Neural progenitor cell (in vitro differentiated cells): Measurements from ENCODE around the gene CENPB. TPM values are rescaled to one million over a fixed set of nuclear protein-coding genes. Genes with fewer than 3 reads are reported as not detected.
A peak's percentile ranks its signal among the peaks of the same experiment; 100 is the strongest.
"Not testable (repeated sequence)": the region's sequence is repeated elsewhere in the genome, so short reads cannot be mapped to it uniquely, and the experiment has no call there.

Experiments
- DNase-seq: peaks from one replicate; pipeline ENCODE4 v3.0.0-alpha.2; 2016; ENCODE audit warnings: low spot score
- H2AFZ ChIP-seq: fragments of 200-600 bp; sonication (generic); replicated peaks from 2 replicates; pipeline ENCODE4 v1.6.1; 2016; ENCODE audit warnings: antibody characterized with exemption
- H3F3A ChIP-seq: fragments of 200-600 bp; sonication (generic); 2 replicates; pipeline ENCODE4 v1.6.1; 2016; ENCODE audit warnings: antibody characterized with exemption, low read depth
- H3K27ac ChIP-seq: fragments of 200-600 bp; sonication (generic); 2 replicates; pipeline ENCODE4 v1.5.1; 2016; ENCODE audit warnings: mild to moderate bottlenecking
- H3K27me3 ChIP-seq: fragments of 200-600 bp; sonication (generic); 2 replicates; pipeline ENCODE4 v1.6.1; 2016; ENCODE audit warnings: mild to moderate bottlenecking, moderate library complexity
- H3K36me3 ChIP-seq: fragments of 200-600 bp; sonication (generic); 2 replicates; pipeline ENCODE4 v1.5.1; 2016
- H3K4me1 ChIP-seq: fragments of 200-600 bp; sonication (generic); 2 replicates; pipeline ENCODE4 v1.6.1; 2016; ENCODE audit warnings: mixed run types
- H3K4me2 ChIP-seq: fragments of 200-600 bp; sonication (generic); 2 replicates; pipeline ENCODE4 v1.6.1; 2016
- H3K4me3 ChIP-seq: fragments of 200-600 bp; sonication (generic); 2 replicates; pipeline ENCODE4 v1.5.1; 2016
- H3K79me2 ChIP-seq: fragments of 200-600 bp; sonication (generic); 2 replicates; pipeline ENCODE4 v1.6.1; 2016; ENCODE audit warnings: low read depth
- H3K9ac ChIP-seq: fragments of 200-600 bp; sonication (generic); 2 replicates; pipeline ENCODE4 v1.6.1; 2016
- H3K9me3 ChIP-seq: fragments of 200-600 bp; sonication (generic); 2 replicates; pipeline ENCODE4 v1.5.1; 2016; ENCODE audit warnings: low read depth
- H4K20me1 ChIP-seq: fragments of 200-600 bp; sonication (generic); 2 replicates; pipeline ENCODE4 v1.6.1; 2016; ENCODE audit warnings: low read depth
- H3K27ac Mint-ChIP-seq: 3 replicates; pipeline ENCODE4 v1.8.0; 2021; ENCODE audit warnings: mixed read lengths
- H3K27me3 Mint-ChIP-seq: 2 replicates; pipeline ENCODE4 v1.8.0; 2022; ENCODE audit warnings: low read depth, mild to moderate bottlenecking, inconsistent platforms, moderate library complexity, mixed read lengths; ENCODE audit not compliant: insufficient read depth
- H3K36me3 Mint-ChIP-seq: 3 replicates; pipeline ENCODE4 v1.8.0; 2021; ENCODE audit warnings: mixed read lengths
- H3K4me1 Mint-ChIP-seq: 3 replicates; pipeline ENCODE4 v1.8.0; 2021; ENCODE audit warnings: mixed read lengths
- H3K4me3 Mint-ChIP-seq: 3 replicates; pipeline ENCODE4 v1.8.0; 2021; ENCODE audit warnings: mild to moderate bottlenecking, moderate library complexity, mixed read lengths
- H3K9me3 Mint-ChIP-seq: 3 replicates; pipeline ENCODE4 v1.8.0; 2020; ENCODE audit warnings: mixed read lengths
- CTCF ChIP-seq: fragments of 200-600 bp; sonication (generic); IDR thresholded peaks from 2 replicates; pipeline ENCODE4 v1.5.1; 2017; ENCODE audit warnings: antibody characterized with exemption, mild to moderate bottlenecking
- EZH2 ChIP-seq: fragments of 200-600 bp; sonication (generic); IDR thresholded peaks from 2 replicates; pipeline ENCODE4 v1.6.1; 2017; ENCODE audit warnings: antibody characterized with exemption, mild to moderate bottlenecking, moderate library complexity
- EZH2phosphoT487 ChIP-seq: fragments of 200-600 bp; sonication (generic); IDR thresholded peaks from 2 replicates; pipeline ENCODE4 v1.6.1; 2017; ENCODE audit warnings: antibody characterized with exemption
- total RNA-seq: library from RNA; depleted of rRNA; stranded (reverse); fragments of >200 nt; gene quantifications from 2 replicates; pipeline ENCODE4 v1.2.3, GENCODE V29; 2015; ENCODE audit warnings: low replicate concordance

CENPB gene
- total RNA-seq, 1 donor from 2014 or later, result 5.0 TPM

GRCh38 chr20:3794701-3795420, 8.3 kb upstream of the CENPB start:
- Histone ChIP-seq H3K4me3 (no peak overlapping the region), H3K79me2 (no peaks in the 10 kb centered on the region), H4K20me1 (peaks cover 4% of the 10 kb centered on the region), H3K27me3 (peaks cover 32% of the 10 kb centered on the region), H3K9me3 (no peaks in the 10 kb centered on the region), H3K4me2 (no peak overlapping the region), H2AFZ (no peak overlapping the region), H3K27ac (no peak overlapping the region), H3K36me3 (no peaks in the 10 kb centered on the region), H3K9ac (no peak overlapping the region), H3F3A (peaks cover 23% of the 10 kb centered on the region), H3K4me1 (peaks cover 20% of the 10 kb centered on the region)
- no peak overlapping the region for H3K27ac Mint-ChIP-seq
- H3K36me3 Mint-ChIP-seq, result peaks cover 7% of the 10 kb centered on the region
- H3K4me3 Mint-ChIP-seq, result peak overlapping the region; percentile 86
- peaks cover 15% of the 10 kb centered on the region for H3K27me3 Mint-ChIP-seq
- DNase-seq, result peak; percentile 0
- TF ChIP-seq EZH2phosphoT487, result no peak
- peaks cover 36% of the 10 kb centered on the region for H3K4me1 Mint-ChIP-seq
- no peaks in the 10 kb centered on the region for H3K9me3 Mint-ChIP-seq

DNA sequence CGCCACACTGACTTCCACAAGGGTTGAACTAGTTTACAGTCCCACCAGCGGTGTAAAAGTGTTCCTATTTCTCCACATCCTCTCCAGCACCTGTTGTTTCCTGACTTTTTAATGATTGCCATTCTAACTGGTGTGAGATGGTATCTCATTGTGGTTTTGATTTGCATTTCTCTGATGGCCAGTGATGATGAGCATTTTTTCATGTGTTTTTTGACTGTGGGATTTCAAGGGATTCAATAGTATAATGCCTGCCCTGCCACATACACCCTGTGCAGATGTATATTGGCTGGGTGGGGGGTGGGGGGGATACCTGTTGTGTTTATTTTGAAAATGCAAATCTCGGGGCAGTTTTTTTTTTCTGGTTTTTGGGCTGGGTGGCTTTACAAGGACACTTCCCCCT, 7.6 kb upstream of the CENPB start:
- H3K27ac ChIP-seq, H3K27ac Mint-ChIP-seq, H3K9me3 ChIP-seq, H3K79me2 ChIP-seq, H2AFZ ChIP-seq, H4K20me1 ChIP-seq, H3K4me3 ChIP-seq, H3K36me3 ChIP-seq, H3K4me2 ChIP-seq, H3K36me3 Mint-ChIP-seq, H3K9ac ChIP-seq, H3K9me3 Mint-ChIP-seq, DNase-seq: not testable (repeated sequence)
- Histone ChIP-seq H3K4me1 (peaks cover 13% of the 10 kb centered on the region), H3K27me3 (peaks cover 34% of the 10 kb centered on the region), H3F3A (peaks cover 17% of the 10 kb centered on the region)
- Mint-ChIP-seq H3K27me3 (peaks cover 15% of the 10 kb centered on the region), H3K4me3 (peak overlapping the region; percentile 15), H3K4me1 (peaks cover 29% of the 10 kb centered on the region)

- not testable (repeated sequence) for H3K9me3 Mint-ChIP-seq, H3K4me3 Mint-ChIP-seq, H3K4me3 ChIP-seq, H3K9ac ChIP-seq, H3K9me3 ChIP-seq, H3K27me3 Mint-ChIP-seq, DNase-seq, H3K4me1 ChIP-seq, H3K36me3 ChIP-seq, H3K27ac ChIP-seq, H3K4me1 Mint-ChIP-seq, H2AFZ ChIP-seq, H3K4me2 ChIP-seq, H3K36me3 Mint-ChIP-seq, H3K27ac Mint-ChIP-seq, H3F3A ChIP-seq
- peaks cover 20% of the 10 kb centered on the region for H3K79me2 ChIP-seq
- peaks cover 18% of the 10 kb centered on the region for H4K20me1 ChIP-seq
- peaks cover 48% of the 10 kb centered on the region for H3K27me3 ChIP-seq
Measured at GRCh38 chr20:3789201-3789600, 2.7 kb upstream of the CENPB start.

- DNase-seq, result peak; percentile 1
- no peak overlapping the region for H3K4me2 ChIP-seq
- no peak overlapping the region for H3K9ac ChIP-seq
- H3K4me1 Mint-ChIP-seq, result peaks cover 6% of the 10 kb centered on the region
- H3K9me3 ChIP-seq, result no peaks in the 10 kb centered on the region
- peaks cover 7% of the 10 kb centered on the region for H3K27me3 Mint-ChIP-seq
- H4K20me1 ChIP-seq, result peaks cover 22% of the 10 kb centered on the region
- no peak overlapping the region for H3K27ac ChIP-seq
- no peaks in the 10 kb centered on the region for H3K36me3 ChIP-seq
- H3K27ac Mint-ChIP-seq, result no peak overlapping the region
- H3K4me1 ChIP-seq, result peaks cover 3% of the 10 kb centered on the region
- peaks cover 3% of the 10 kb centered on the region for H3F3A ChIP-seq
- peaks cover 48% of the 10 kb centered on the region for H3K27me3 ChIP-seq
- no peak overlapping the region for H3K4me3 Mint-ChIP-seq
- peaks cover 21% of the 10 kb centered on the region for H3K79me2 ChIP-seq
- TF ChIP-seq CTCF, result no peak
- no peak for TF ChIP-seq EZH2
- TF ChIP-seq EZH2phosphoT487, result no peak
- H3K4me3 ChIP-seq, result no peak overlapping the region
- no peak overlapping the region for H2AFZ ChIP-seq
- peaks cover 6% of the 10 kb centered on the region for H3K36me3 Mint-ChIP-seq
- H3K9me3 Mint-ChIP-seq, result no peaks in the 10 kb centered on the region
Measured at GRCh38 chr20:3788685-3789155, 2.2 kb upstream of the CENPB start.
